ENCODE results near the gene FERMT2.
"Not testable (repeated sequence)": the region's sequence is repeated elsewhere in the genome, so short reads cannot be mapped to it uniquely, and the experiment has no call there.

The FERMT2 gene

DNA sequence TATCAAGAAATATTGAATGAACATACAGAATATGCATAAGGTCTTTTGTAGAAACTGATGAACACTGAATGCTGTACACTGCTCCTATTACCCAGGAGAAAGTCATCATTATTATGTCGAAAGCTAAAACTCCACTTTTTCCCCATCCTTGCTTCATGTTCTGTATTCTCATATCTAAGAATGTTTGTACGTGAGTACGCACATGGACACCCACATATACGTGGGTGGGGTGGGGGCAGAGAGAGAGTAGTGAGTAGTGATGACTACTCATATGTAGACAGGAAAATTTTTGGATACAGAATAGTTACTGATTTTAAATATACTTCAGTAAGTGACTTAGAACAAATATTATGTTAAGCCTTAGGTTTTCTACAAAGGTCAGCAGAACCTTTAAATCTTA is 75.1 kb downstream of the FERMT2 start:
- no peak for TF ChIP-seq CTCF (IDR thresholded peaks at IDR 0.05; ENCODE audit: low read depth, low read length)
- H3K4me3 ChIP-seq (replicated peaks in 1 of 2; ENCODE audit: low read depth in 2 of 2, low read length in 2 of 2), result no peak overlapping the region
- peak; percentile 39 to 61 for DNase-seq (ENCODE audit: low read depth in 2 of 2)

DNA sequence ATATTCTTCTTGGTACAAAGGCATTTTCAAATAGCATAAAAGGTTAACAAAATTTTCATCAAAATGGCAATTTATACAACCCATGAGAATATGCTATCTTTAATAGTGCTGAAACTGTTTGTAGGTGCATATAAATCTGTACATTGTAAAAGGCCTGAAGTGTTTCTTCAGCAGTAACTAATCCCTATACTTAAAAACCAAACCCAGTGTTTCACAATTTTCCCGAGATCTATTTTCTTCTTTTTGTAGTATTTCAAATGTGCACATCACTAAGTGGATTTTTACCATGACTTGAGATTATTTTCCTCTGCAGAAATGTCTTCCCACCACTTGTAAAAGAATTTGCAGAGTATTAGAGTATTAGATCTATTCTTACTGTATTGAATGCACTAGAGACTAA is 76.5 kb downstream of the FERMT2 start:
- TF ChIP-seq CTCF (IDR thresholded peaks at IDR 0.05; ENCODE audit: low read depth, low read length), result no peak
- no peak overlapping the region for H3K4me3 ChIP-seq (replicated peaks in 1 of 2; ENCODE audit: low read depth in 2 of 2, low read length in 2 of 2)
- DNase-seq (ENCODE audit: low read depth in 2 of 2), result no peak

GRCh38 chr14:52873694-52874093 is 77.2 kb downstream of the FERMT2 start:
- H3K4me3 ChIP-seq (replicated peaks in 1 of 2; ENCODE audit: low read depth in 2 of 2, low read length in 2 of 2), result no peak overlapping the region
- no peak for TF ChIP-seq CTCF (IDR thresholded peaks at IDR 0.05; ENCODE audit: low read depth, low read length)
- peak; percentile 73 to 82 for DNase-seq (ENCODE audit: low read depth in 2 of 2)

- DNase-seq (ENCODE audit: low read depth in 2 of 2), result no peak
- TF ChIP-seq CTCF (IDR thresholded peaks at IDR 0.05; ENCODE audit: low read depth, low read length), result no peak
- H3K4me3 ChIP-seq (replicated peaks in 1 of 2; ENCODE audit: low read depth in 2 of 2, low read length in 2 of 2), result no peak overlapping the region
These were observed 77.8 kb downstream of the FERMT2 start for GRCh38 chr14:52873065-52873464.

DNA sequence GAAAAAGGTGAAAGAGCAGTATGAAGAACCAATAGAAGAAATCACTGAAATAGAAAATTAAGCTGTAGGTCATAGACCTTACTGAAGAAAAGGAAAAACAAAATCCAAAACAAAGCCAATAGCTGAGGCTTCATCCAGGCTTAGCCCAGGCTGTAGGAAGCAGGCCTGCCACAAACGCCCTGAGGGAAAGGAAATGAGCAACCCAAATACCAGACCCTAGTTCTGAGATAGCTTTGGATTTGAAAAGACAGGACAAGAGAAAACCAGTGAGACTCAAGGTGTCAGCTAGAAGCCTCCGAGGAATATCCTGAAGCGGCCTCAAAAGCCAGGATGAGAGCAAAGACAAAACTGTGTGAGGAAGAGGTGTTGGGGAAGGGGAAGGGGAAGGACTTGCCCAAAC is 79.2 kb downstream of the FERMT2 start:
- H3K4me3 ChIP-seq (replicated peaks in 1 of 2; ENCODE audit: low read depth in 2 of 2, low read length in 2 of 2), result no peak overlapping the region
- DNase-seq (ENCODE audit: low read depth in 2 of 2), result no peak
- no peak for TF ChIP-seq CTCF (IDR thresholded peaks at IDR 0.05; ENCODE audit: low read depth, low read length)

GRCh38 chr14:52868911-52869618 is 81.8 kb downstream of the FERMT2 start:
- TF ChIP-seq CTCF (IDR thresholded peaks at IDR 0.05; ENCODE audit: low read depth, low read length), result no peak
- no peak overlapping the region for H3K4me3 ChIP-seq (replicated peaks in 1 of 2; ENCODE audit: low read depth in 2 of 2, low read length in 2 of 2)
- DNase-seq (ENCODE audit: low read depth in 2 of 2), result no peak

DNA sequence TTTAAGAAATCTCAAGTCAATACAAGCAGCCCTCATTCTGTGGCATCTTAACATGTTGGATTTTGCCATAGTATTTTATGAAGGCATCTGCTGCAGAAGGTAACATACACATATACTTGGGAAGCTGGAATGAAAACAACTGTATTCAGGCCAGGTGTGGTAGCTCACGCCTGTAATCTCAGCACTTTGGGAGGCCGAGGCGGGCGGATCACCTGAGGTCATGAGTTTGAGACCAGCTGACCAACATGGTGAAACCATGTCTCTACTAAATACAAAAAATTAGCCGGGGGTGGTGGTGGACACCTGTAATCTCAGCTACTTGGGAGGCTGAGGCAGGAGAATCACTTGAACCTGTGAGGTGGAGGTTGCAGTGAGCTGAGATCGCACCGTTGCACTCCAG is 86.0 kb downstream of the FERMT2 start:
- not testable (repeated sequence) for H3K4me3 ChIP-seq (replicated peaks in 1 of 2; ENCODE audit: low read depth in 2 of 2, low read length in 2 of 2); DNase-seq (ENCODE audit: low read depth in 2 of 2)
